Fibroblast of the aortic adventitia (primary cell): ENCODE results near the gene NAE1. TPM values are rescaled to one million over a fixed set of nuclear protein-coding genes. Genes with fewer than 3 reads are reported as not detected.

Source experiments
- DNase-seq: peaks from one replicate; pipeline ENCODE4 v3.0.0-alpha.2; 2010; ENCODE audit warnings: low read depth
- H3K4me3 ChIP-seq: 2 replicates; pipeline ENCODE4 v1.5.1; 2011; ENCODE audit warnings: low read depth, mild to moderate bottlenecking, control low read depth, low read length, moderate library complexity
- total RNA-seq: library from RNA; depleted of rRNA; stranded (reverse); fragments of >200 nt; gene quantifications from 2 replicates; pipeline ENCODE4 v1.2.3, GENCODE V29; 2012; ENCODE audit warnings: low replicate concordance
- TF ChIP-seq, protein P1 (sequence below): IDR thresholded peaks from 2 replicates; pipeline ENCODE4 v1.5.1; 2011; ENCODE audit warnings: mild to moderate bottlenecking, low read length, control low read depth, inconsistent platforms; ENCODE audit not compliant: insufficient read depth

Gene NAE1
- total RNA-seq, 1 donor = 71.3 TPM

DNA sequence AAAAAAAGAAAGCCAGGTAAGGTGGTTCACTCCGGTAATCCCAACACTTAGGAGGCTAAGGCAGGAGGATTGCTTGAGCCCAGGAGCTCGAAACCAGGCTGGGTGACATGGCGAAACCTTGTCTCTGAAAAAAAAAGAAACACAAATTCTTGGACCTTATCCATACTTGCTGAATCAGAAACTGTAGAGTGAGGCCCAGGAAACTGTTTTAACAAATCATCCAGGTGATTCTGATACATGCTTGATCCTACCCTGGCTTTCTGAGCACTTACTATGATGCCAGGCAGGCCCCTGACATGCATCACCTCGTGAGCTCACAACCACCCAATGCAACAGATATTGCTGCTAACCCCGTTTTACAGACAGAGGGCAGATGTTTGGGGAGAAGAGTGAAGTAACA, 4.0 kb upstream of the NAE1 start:
- H3K4me3 ChIP-seq = no peak overlapping the region
- TF ChIP-seq, protein P1, sequence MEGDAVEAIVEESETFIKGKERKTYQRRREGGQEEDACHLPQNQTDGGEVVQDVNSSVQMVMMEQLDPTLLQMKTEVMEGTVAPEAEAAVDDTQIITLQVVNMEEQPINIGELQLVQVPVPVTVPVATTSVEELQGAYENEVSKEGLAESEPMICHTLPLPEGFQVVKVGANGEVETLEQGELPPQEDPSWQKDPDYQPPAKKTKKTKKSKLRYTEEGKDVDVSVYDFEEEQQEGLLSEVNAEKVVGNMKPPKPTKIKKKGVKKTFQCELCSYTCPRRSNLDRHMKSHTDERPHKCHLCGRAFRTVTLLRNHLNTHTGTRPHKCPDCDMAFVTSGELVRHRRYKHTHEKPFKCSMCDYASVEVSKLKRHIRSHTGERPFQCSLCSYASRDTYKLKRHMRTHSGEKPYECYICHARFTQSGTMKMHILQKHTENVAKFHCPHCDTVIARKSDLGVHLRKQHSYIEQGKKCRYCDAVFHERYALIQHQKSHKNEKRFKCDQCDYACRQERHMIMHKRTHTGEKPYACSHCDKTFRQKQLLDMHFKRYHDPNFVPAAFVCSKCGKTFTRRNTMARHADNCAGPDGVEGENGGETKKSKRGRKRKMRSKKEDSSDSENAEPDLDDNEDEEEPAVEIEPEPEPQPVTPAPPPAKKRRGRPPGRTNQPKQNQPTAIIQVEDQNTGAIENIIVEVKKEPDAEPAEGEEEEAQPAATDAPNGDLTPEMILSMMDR = no peak
- DNase-seq = no peak

DNA sequence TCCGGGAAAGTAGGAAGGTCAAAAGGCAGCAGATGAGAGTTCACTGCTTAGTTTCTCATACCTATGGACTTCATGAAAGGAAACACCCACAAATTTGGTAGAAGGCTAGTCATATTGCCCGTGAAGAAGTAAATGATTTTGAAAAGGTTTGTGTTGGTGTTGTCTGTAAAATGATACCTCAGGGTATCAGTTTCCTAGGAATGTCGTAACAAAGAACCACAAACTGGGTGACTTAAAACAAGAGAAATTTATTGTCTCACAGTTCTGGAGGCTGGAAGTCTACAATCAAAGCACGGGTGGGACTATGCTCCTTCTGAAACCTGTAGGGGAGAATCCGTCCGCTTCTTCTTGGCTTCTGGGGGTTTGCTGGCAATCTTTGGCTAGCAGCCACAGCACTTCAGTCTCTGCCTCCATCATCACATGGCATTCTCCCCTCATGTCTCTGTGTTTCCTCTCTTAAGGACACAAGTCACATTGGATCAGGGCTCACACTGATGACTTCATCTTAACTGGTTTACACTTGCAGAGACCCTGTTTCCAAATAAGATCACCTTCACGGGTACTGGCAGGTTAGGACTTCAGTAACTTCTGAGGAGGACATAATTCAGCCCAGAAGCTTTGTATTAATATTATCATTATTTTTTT, 2.0 kb upstream of the NAE1 start:
- DNase-seq = peak; percentile 21
- TF ChIP-seq, protein P1 = no peak
- H3K4me3 ChIP-seq = no peak overlapping the region

DNA sequence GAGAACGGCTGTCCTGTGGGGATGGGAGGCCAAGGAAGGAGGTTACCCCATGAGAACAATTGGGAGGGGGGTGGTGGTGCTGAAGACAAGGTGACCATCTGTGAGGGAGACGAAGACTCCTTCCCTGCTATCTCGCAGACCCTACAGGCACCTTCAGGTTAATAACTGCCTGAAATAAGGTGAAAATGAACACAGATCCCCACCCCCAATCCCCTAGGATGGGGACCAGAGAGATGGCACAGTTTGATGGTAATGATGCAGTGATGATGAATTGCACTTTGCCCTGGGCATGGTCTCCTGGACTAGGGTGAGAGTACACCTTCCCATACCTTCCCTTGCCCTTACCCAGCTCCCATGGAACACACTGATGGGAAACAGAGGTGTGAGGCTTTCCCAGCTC, 1.4 kb upstream of the NAE1 start:
- TF ChIP-seq, protein P1 = no peak
- DNase-seq = no peak
- no peak overlapping the region for H3K4me3 ChIP-seq

DNA sequence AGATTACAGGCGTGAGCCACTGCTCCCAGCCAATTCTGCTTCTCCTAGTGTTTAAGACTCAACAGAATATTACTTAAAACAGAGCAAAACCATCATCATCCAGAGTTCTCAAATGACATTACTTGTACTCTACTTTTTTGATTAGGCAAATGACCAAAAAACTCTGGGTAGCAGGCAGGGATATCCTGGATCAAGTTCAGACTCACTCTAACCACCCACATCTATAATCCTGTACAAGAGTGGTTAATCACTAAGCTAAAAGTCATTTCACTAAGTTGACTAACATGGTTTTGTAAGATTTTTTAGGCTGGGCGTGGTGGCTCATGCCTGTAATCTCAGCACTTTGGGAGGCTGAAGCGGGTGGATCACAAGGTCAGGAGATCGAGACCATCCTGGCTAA, 6.8 kb downstream of the NAE1 start:
- H3K4me3 ChIP-seq = no peak overlapping the region
- no peak for DNase-seq
- TF ChIP-seq, protein P1 = no peak

DNA sequence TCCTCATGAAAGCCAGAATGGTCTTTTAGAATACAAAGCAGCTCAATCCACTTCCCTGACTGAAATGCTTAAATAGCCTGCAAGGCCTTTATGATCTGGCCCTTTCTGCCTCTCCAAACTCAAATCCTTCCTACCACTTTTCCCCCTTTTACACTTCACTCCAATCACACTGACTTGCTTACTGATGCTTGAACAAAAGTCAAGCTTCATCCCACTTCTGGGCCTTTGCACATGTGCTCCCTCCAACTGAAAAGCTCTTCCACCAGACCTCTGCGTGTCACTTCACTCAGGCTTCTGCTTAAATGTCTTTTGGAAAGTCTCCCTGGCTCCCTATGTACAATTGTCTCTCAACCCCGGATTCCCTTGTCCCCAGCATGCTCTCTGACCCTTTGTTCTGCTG, 16.0 kb downstream of the NAE1 start:
- TF ChIP-seq, protein P1 = no peak
- no peak overlapping the region for H3K4me3 ChIP-seq
- DNase-seq = no peak

DNA sequence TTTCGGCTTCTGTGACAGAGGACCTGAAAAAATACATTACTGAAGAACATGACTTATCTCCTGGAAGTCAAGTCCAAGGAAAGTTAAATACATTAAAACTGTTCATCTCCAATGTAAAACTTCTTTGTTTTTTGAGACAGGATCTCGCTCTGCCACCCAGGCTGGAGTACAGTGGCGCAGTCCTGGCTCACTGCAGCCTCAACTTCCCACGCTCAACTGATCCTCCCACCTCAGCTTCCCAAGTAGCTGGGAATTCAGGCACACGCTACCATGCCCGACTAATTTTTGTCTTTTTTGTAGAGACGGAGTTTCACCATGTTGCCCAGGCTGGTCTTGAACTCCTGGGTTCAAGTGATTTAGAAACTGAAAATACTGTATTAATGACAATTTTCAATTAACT, 19.7 kb downstream of the NAE1 start:
- TF ChIP-seq, protein P1 = no peak

DNA sequence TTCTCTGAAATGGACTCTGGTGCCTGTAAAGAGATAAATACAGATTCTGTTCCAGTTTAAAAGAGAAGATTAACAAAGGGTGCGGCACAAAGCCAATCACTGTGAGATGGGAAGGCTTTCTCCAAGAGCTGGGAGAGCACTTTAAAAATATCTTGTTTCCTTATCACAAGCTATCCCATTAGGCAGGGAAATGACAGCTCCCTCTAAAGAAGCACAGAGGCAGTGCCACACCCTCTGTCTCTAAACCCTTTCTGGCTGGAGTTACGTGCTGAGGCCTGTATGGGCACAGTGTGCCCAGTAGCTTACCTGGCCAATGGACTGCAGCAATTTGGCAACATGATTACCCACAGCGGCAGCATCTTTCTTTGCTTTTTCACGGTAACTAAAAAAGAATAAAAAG, 20.4 kb downstream of the NAE1 start:
- TF ChIP-seq, protein P1 = no peak
- no peak for DNase-seq
- no peak overlapping the region for H3K4me3 ChIP-seq

More for the DNA sequence above, 19.7 kb downstream of the NAE1 start:
- no peak overlapping the region for H3K4me3 ChIP-seq
- no peak for DNase-seq
